K562 treated with DMSO at 1 percent for 12 hours (cell line): Measurements from ENCODE around the gene PHC1. TPM values are rescaled to one million over a fixed set of nuclear protein-coding genes. Genes with fewer than 3 reads are reported as not detected.

ENCODE experiments used
- total RNA-seq: library from RNA; unstranded; fragments of 300-600 nt; gene quantifications from 2 replicates; pipeline ENCODE4 v1.2.3, GENCODE V29; 2022; ENCODE audit not compliant: insufficient read depth

The PHC1 gene
- 2.7 and 11.5 TPM in 2 replicates for total RNA-seq

DNA sequence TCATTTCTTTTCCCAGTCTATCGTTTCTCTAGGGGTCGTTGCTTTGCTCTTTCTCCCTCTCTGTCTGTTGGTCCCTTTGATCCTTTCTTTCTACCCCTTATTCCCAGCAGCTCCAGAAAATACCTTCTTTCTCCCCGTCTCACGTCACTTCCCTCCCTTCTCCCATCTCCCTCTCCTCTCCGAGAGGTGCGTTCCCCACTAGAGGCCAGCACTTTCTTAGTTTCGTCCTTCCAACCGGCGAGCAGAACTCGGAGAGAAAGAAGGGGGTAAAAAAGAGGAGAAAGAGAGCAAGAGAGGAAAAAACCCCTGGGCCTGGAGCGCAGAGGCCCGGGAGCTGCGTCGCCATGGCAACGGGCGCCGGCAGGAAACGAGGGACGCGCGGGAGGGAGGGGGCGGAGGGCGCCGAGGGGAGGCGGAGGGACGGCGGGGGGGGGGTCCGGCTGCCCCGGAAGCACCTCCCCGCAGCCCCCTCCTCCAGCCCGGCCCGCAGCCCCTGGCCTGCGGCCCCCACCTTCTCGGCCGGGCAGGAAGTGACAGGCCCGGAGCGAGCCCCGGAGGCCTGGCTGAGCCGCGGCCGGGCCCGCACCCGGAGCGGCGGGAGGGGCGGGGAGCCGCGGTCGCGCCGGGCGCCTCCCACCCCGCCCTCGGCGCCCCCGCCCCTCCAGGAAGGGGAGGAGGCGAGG, at the start of gene PHC1:
TSS of gene PHC1 (plus strand) at position 477 of the 683 bp plus-strand sequence. CDS start 3,169 bp downstream, outside the sequence.

GRCh38 chr12:8949342-8950220, 35.3 kb downstream of the PHC1 start, which contains the start of gene M6PR:
Gene M6PR (minus strand): TSS chr12:8949645. CDS start chr12:8946404, 3,241 bp downstream.

DNA sequence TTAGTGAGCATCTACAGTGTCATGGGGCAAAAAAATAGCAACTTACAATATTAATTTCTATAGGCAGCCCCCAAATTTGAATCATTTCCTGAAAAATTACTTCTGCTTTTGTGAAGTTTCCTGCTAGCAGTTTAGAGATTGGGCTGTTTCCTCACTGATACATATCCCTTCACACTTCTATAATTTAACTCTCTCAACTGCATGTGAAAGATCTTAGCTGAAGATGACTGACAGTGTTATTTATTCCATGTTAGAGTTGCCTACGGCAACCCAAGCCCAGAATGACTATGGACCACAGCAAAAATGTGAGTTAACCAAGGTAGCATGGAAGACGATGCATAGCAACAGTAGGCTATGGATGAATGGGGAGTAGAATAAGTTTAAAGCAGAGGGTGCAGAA, 75.1 kb downstream of the PHC1 start, which contains the start of gene KLRG1:
TSS of gene KLRG1 (plus strand) at position 134 of the 400 bp plus-strand sequence. CDS start at position 224, 90 bp downstream.

Other genes with a start within 250 kb of the PHC1 start
- 5.9 and 9.8 TPM in 2 replicates for gene RIMKLB, start 216.5 kb upstream of the PHC1 start, total RNA-seq
- gene A2ML1, start 91.9 kb upstream of the PHC1 start, total RNA-seq, result not detected in 2 replicates
- gene M6PR, start 35.1 kb downstream of the PHC1 start, total RNA-seq, result 44.2 and 71.9 TPM in 2 replicates
- 1.9 and 5.5 TPM in 2 replicates for gene KLRG1, start 75.0 kb downstream of the PHC1 start, total RNA-seq
- not detected in 2 replicates for gene A2M, start 201.4 kb downstream of the PHC1 start, total RNA-seq